Erythroblast (primary cell): ENCODE results near the gene FCER1G.

Source experiments
- GATA1 ChIP-seq: IDR thresholded peaks from 2 replicates; pipeline ENCODE4 v1.6.1; 2011; ENCODE audit warnings: low read depth, mild to moderate bottlenecking, control low read depth, low read length, moderate library complexity
- POLR2A ChIP-seq: IDR thresholded peaks from 2 replicates; pipeline ENCODE4 v1.6.1; 2011; ENCODE audit warnings: mild to moderate bottlenecking, low read length

DNA sequence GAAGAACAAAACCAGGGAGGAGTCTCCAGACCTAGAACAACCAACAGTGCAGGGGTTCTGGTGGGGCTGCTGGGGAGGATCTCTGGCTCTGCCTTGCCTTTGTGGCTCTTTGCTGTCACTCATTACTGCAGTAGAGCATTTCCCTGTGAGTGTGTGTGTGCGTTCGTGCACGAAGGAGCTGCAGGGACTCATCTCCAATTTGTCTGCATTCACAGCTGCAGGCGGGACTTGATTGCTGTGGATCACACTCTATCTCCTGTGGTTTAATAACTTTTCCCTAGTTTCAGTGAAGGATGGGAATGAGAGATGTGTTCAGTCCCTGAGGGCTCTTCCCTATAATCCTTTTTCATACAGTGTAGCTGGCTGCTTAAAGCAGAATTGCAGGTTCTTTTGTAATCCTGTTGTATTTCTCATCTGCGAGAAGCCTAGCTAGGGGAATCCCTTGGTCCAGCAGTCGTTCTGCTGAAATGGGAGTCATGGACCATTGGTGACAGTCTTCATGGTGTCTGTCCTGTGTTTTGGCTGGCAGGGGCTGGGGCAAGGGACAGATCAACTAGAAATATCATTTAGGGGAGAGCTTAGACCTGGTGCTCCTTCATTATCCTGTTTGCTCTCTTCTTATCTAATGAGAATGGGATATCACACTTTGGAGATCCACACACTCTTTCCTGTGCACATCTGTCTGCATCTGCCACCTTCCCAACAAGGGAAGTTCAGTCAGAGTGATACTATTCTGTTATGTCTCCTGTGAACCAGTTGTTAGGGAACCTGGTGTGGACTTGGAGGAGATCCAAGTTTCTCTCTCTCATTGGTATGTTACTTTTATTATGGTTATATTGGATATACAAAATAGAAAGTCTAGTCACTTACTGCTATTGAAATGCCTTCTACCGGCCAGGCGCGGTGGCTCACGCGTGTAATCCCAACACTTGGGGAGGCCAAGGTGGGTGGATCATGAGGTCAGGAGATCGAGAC, 46.5 kb downstream of the FCER1G start:
- TF ChIP-seq POLR2A = no peak
- no peak for TF ChIP-seq GATA1
